DMS114 treated with DMSO at 0.1 percent for 48 hours (cell line): ENCODE measurements around the gene TPRKB.
"Not testable (repeated sequence)": the region's sequence is repeated elsewhere in the genome, so short reads cannot be mapped to it uniquely, and the experiment has no call there.

Experiments
- DNase-seq: peaks from one replicate; lab custom pipeline; 2025; ENCODE audit not compliant: unreplicated experiment; lab: John Stamatoyannopoulos, UW

TPRKB gene

DNA sequence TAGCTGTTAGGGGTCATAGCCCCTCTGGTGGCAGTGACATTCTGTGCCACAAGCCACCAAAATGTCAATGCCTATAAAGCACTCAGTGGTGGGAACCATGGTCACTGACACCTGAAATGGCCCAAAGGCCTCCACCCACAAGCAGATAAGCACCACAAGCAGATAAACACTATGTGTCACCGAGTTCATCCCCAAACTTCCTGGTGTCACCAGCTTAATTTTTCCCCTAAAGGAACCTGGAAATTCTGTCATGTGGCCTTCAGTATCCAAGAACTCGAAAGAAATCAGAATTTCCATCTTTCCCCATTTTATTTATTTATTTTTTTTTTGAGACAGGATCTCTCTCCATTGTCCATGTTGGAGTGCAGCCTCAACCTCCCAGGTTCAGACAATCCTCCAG, 3.6 kb upstream of the TPRKB start:
- no peak for DNase-seq

DNA sequence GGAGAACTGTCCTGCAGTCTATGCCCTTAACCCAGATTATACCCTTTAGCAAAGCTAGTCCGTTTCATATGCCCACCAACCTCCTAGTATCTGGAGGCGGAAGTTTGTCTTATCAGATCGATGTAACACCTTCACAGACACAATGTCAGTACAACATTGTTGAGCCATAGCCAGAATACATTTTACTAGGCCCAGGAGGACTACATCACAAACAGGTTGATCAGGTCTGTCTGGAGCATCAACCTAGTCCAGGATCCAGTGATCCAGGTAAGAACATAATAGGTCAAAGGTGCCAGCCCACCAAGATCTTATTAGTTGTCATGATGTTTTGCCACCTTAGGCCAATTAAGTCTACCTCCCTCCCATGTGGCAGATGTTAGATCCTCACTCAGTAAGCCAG, 2.0 kb upstream of the TPRKB start:
- no peak for DNase-seq

DNA sequence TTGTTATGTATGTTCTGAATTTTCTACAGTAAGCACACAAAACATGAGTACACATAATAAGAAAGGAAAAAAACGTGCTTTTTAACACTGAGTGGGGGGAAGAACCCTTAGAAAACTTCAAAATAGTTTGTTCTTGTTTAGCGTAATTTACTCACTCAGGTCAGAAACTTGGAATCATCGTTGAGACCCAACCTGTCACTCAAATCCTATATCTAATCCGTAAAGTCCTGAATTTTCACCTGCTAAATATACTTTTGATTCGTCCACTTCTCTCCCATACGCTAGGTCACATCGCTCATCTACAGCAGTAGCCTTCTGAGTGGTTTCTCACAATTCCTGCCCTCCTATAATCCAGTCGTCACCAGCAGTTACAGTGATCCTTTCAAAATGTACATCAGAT, 767 bp downstream of the TPRKB start:
- no peak for DNase-seq

DNA sequence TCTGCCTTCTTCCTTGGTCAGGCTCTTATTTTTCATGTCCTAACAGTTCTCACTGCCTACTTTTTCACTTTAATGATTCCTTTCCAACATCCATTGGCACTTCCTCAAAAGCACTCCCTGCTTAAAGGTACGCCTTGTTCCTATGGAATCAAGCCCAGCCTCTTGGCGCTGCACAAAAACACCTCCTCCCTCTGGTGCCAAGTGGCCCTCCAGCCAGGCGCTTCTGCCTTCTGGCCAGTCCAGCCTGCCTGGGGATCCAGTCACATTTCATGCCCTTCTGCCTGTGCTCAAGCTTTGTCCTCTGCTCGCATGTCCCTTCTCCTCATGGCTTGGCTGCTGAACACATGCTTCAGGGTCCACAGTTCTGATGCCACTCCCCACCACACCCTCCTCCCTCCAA, 6.3 kb downstream of the TPRKB start:
- no peak for DNase-seq

DNA sequence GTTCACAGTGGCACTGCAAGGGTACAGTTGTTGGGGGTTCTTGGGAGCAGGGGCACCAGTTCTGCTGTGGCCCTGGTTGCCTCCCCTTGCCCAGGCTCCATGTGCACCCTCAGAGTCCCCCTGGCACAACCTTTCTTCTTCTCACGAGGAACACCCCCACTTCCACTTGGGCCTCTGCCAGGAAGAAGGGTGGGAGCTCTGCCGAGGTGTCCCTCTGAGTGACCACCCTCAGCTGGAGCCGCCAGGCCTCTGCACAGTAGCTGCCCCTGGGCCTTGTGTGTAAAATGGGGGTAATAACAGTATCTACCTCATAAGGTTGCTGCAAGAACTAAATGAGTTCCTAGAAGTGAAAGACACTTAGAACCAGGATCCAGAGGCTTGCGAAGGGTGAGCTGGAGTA, 8.4 kb downstream of the TPRKB start:
- no peak for DNase-seq

DNA sequence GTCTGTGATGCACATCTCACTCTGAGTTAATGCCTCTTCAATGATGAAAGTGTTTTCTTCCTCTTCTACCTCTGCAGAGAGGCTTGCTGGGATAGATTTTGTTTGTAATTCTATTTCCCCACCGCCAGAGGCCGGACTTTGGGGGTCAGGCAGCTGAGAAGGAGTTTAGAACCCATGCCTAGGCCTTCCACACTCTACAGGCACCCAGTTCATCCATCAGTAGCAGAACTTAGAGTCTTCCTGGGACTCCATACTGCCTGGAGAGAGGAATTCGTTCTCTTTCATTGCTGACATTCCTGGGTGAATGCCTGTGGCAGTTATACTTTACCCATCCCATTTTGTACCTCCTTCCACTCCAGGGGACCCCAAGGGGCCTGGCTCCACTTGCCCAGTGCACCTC, 9.1 kb downstream of the TPRKB start:
- no peak for DNase-seq

DNA sequence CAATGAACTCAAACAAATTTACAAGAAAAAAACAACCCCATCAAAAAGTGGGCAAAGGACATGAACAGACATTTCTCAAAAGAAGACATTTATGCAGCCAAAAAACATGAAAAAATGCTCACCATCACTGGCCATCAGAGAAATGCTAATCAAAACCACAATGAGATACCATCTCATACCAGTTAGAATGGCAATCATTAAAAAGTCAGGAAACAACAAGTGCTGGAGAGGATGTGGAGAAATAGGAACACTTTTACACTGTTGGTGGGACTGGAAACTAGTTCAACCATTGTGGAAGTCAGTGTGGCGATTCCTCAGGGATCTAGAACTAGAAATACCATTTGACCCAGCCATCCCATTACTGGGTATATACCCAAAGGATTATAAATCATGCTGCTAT, 10.5 kb downstream of the TPRKB start:
- DNase-seq: not testable (repeated sequence)

DNA sequence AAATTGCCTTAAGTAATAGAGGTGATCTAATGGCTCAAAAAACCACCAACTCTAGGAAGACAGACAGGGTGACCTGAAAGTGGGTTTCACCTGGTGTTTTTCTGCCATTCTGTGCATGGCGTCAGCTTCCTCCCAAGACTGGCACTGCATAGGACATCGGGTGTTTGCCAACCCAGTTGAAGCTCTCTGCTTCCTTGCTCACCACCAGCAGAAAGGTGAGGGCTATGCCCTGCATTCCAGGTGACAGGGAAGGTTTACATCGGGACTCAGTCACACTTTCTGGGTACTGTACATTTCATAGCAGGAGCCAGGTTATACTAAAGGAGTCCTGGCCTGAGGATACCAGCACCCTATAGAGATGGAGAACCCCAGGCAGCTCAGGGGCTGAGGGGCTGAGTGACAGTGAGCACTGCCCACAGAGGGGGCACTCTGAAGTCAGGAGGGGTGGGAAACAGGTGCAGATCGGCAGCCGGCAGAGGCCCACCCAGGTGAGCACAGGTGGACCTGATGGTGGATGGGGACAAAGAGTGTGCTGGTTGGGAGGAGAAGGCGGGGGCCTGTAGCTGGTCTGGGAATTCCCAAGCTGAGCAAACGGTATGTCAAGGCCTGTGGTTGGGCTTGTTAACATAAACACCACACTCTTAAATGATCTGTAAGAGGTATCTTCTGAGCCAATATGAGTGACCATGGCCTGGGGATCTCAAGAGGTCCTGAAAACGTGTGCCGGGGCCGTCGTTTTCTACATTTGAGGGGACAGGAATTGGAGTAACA, 18.1 kb downstream of the TPRKB start:
- no peak for DNase-seq

DNA sequence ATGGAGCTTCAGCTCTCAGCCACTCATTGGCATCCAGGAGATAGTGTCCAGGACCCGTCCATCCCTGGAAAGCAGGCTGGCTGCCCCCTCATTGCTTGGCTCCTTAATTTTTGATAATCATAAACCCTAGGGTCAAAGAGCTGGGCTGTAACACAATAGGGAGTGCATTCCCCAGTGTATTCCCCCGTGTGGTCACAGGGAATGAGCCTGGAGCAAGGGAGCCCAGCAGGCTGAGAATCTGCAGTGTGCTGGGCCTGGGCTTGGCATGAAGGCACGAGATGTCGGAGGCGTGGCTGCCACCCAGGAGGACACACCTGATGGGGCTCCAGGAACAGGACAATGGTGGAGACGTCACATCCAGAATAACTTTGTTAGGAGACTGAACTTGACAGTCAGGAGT, 18.7 kb downstream of the TPRKB start:
- no peak for DNase-seq

DNA sequence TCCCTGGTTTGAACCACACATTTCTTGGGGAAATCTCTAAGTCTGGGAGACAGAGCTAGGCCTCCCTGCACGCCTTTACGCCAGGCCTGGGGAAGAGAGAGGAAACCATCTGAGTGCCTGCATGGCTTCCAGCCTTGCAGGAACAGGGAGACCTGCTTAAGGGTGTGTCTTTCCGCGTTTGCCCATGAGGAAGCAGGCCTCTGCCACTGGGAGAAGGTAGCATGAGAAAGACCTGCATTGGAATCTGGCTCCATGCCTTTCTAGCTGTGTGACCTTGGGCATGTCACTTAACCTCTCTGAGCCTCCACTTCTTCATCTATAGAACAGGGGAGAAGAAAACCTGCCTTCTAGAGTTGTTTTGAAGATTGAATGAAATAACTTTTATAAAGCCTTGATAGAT, 19.4 kb downstream of the TPRKB start:
- DNase-seq: not testable (repeated sequence)

DNA sequence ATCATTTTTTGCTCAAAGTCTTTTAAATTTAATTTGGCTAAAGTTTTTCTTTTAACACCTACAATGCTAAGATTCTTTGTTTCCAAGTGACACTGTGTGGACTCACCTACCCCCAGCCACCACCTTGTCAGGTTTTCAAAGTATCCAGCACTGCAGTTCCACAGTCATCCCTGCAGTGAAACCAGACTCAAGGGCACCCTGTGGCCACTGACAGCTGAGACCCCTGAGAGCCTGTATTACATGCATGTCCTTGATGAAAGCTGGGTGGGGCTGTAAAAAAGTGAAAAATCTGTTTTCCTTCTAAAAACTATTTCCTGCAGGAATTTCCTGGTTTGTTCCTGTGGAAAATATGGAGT, 19.9 kb downstream of the TPRKB start:
- no peak for DNase-seq

DNA sequence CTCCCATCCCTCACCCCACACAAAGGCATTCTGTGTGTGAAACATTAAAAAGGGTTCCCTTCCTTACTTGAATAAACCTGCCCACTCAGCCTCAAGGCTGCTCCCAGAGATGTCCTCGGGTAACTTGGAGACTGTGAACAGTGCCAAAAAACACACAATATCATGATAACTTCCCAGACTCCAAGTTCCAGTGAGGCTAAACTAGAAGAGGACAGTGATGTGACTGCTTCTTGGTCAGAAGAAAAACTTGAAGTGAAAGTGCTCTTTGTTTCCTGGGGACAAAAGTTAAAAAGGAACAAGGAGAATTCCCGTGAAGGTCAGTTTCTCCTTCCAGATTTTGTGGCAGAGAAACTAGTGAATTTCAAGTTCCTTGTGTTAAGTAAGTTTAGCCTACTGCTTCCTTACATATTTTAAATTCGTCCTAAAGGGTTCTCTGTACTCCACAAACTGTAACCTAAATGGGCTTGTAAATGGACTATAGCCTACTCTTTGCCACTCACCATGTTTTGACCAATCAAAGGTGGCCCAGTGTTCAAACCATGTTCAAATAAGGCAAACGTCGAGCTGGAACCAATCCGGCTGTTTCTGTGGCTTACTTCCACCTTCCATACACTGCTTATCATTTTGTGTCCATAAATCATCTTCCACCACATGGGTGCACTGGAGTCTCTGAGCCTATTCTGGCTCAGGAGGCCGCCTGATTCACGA, 20.4 kb downstream of the TPRKB start:
- DNase-seq: no peak

DNA sequence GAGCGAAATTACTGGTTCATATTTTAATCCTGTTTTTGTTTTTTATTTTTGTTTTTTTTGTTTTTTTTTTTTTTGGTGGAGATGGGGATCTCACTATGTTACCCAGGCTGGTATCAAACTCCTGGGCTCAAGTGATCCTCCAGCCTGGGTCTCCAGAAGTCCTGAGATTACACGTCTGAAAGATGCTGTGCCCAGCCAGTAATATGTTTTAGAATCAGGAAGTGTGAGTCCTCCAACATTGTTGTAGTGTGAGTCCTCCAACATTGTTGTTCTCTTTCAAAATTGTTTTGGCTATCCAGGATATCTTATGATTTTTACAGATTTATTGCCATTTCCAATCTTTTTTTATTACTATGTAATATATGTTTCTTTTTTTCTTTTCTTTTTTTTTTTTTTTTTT, 23.1 kb downstream of the TPRKB start:
- DNase-seq: no peak

DNA sequence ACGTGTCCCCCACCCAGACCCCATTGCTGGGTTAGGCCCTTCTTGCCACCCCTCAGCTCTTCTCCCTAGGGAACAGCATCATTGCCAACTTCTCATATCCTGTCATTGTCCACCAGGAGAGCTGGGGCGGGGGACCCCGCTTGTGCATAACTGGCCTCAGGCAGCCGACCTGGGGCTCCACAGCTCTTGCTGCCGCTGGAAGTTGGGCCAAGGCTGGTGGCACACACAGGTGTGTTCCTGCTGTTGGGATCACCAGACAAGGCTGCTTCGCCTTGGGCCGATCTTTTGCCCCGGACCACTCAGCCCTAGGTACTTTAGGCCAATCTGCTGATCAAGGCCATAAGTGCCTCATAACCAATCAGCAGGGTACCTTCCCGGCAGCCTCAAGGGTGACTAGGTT, 28.6 kb downstream of the TPRKB start:
- no peak for DNase-seq

DNA sequence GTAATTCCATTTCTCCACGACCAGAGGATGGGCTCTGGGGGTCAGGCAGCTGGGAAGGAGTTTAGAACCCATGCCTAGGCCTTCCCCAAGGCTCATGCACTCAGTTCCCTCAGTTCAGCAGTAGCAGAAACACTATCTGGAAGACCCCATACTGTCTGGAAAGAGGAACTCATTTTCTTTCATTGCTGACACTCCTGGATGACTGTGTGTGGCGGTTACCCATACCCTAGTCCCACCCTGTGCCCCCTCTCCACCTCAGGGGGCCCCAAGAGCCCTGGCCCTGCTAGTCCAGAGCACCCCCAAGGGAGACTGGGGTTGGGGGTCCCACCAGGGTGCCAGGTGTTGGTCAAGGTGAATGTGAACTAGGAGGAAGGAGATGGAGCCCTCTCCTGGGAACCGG, 29.5 kb downstream of the TPRKB start:
- DNase-seq: no peak

DNA sequence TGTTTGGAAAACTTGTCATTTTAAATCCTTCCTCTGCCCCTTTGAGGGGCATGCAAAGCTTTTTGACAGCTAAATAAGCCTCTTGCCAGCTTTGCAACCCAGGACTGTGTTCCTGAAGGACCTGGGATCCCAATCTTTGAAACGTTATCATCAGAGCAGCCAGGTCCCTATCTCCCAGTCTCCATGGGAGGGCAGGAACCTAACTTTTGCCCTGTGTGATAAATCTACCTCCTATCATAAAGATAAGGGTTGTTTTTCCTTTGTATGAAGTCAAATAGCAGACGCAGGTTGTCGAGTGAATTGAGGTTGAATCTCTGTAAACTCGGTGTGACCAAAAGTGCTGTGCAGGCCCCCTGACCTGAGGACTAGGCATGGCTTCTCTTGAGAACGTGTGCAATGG, 30.1 kb downstream of the TPRKB start:
- DNase-seq: no peak

DNA sequence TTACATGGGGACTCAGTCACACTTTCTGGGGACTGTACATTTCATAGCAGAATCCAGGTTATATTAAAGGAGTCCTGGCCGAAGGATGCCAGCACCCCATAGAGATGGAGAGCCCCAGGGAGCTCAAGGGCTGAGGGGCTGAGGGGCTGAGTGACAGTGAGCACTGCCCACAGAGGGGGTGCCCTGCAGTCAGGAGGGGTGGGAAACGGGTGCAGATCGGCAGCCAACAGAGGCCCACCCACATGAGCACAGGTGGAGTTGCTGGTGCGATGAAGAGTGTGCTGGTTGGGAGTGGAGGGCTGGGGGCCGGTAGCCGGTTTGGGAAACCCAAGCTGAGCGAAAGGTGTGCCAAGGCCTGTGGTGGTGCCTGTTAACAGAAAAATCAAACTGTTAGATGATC, 32.1 kb downstream of the TPRKB start:
- DNase-seq: no peak

DNA sequence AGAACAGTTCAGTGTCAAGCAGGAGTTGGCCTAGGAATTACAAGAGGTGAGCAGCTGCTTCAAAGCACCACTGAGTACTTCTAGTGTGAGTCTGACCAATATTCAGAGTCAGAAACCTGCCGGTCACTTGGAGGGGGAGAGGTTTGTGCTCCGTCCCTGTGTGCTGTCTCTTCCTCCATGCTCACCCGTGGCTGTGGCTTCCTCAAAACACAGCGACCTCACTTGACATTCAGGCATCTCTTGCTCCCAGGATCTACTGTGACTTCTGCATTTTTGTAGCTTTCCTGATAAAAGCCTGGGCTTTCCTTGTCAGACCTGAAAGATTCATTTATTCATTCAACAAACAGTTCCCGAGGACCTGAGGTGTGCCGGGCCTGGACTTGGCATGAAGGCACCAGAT, 32.9 kb downstream of the TPRKB start:
- DNase-seq: no peak

DNA sequence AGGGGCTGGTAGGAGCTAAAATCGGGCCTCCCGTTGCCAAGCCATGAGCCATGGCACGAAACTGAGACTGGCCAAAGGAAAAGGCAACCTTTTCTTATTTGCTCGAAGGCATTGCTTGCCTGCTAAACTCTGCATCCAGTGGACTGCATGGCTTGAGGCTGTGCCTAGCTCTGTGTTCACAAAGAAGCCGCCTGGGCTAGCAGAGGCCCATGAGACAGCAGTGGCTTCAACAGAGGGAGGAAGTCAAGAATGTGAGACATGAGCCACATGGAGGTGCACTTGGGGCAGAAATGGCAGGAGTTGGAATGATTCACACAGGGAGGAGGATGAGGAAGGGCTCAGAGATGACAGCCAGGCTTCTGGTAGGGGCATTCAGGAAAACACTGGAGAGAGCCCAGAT, 33.5 kb downstream of the TPRKB start:
- no peak for DNase-seq

DNA sequence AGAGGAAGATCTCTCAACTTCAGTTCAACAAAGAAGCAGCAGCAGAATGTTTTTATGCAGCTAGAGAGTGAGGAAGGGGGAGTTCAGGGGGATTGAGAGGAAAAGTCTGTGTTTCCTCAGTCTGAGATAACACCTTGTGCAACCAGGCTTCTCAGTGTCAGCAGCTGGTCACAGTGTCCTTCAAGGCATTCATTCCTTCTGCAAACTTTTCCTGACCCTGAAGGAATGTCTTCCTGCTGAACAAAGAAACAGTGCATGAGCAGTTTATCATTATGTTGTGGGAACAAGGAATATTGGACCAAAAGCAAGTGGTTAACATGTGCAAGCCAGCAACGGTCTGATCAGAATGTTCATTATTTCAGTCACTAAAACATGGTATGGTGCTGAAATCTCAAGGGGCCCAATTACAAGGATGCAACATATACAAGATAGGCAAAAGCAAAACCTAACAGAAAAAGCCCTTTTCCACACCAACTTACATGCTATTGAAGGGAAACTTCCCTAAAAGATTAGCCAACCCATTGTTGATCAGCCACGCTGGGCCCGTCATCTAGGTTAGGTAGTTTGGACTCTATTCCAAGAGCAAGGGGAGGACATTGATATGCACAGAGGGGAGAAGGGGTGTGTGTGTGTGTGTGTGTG, 34.2 kb downstream of the TPRKB start:
- not testable (repeated sequence) for DNase-seq

DNA sequence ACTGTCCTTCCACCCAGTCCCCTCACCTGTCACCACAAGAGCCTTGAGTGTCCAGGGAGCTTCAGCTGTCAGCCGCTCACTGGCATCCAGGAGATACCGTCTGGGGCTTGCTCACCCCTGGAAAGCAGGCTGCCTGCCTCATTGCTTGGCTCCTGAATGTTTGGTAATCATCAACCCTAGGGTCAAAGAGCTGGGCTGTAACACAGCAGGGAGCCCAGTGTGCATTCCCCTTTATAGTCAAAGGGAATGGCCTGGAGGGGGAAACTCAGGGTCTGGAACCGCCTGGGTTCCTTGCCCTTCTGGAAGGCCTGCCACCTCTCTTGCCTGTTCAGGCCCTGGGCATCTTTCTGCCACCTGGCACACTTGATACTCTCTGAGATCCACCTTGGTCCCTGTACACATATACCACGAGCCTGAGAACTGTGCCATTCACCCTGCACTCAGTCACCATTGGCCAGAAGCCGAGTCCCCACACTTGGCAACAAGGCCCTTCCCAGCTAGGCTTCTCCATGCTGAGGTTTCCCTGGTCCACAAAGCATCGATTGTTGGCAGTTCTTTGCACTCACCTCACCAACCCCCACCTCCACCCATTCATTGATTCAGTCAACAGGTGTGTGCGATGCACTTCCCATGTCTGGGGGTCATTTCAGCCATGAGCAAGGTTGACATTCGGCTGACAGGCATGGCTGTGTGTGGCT, 35.0 kb downstream of the TPRKB start:
- DNase-seq: no peak

DNA sequence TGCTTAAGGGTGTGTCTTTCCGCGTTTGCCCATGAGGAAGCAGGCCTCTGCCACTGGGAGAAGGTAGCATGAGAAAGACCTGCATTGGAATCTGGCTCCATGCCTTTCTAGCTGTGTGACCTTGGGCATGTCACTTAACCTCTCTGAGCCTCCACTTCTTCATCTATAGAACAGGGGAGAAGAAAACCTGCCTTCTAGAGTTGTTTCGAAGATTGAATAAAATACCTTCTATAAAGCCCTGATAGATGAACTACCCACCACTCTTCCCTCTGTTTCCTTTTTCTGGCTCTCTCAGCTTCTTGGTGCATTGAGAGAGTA, 35.7 kb downstream of the TPRKB start:
- DNase-seq: not testable (repeated sequence)
